Tibial artery (tissue), 4 donors: ENCODE measurements around the gene CLP1.

Source experiments
- DNase-seq, 2 donors: peaks; one replicate each; pipeline ENCODE4 v3.0.0-alpha.2; 2019
- H3K27ac ChIP-seq, 2 donors: fragments of 200-600 bp; sonication (generic) in 1 of 2; 1 replicate in 1 of 2; 2 replicates in 1 of 2; pipeline ENCODE4 v1.5.1; 2018 to 2019; ENCODE audit warnings: mild to moderate bottlenecking in 1 of 2
- H3K27me3 ChIP-seq, 2 donors: fragments of 200-600 bp; sonication (generic) in 1 of 2; one replicate each; pipeline versions ENCODE4 v1.5.1 to v1.6.0; 2016 to 2019
- H3K36me3 ChIP-seq, 3 donors: fragments of 200-600 bp; sonication (generic) in 2 of 3; one replicate each; pipeline ENCODE4 v1.5.1; 2016 to 2019; ENCODE audit warnings: mild to moderate bottlenecking in 2 of 3
- H3K4me1 ChIP-seq, 4 donors: fragments of 200-600 bp; sonication (generic) in 2 of 4; 1 replicate in 3 of 4; 2 replicates in 1 of 4; pipeline ENCODE4 v1.5.1; 2016 to 2019
- H3K4me3 ChIP-seq, 2 donors: fragments of 200-600 bp; sonication (generic) in 1 of 2; 1 replicate in 1 of 2; 2 replicates in 1 of 2; pipeline ENCODE4 v1.5.1; 2018 to 2019; ENCODE audit warnings: mild to moderate bottlenecking in 2 of 2
- H3K9me3 ChIP-seq, 3 donors: fragments of 200-600 bp; sonication (generic) in 1 of 3; one replicate each; pipeline ENCODE4 v1.5.1; 2016 to 2019
- CTCF ChIP-seq, 2 experiments: fragments of 200-600 bp in 1 of 2; fragments of 450-650 bp in 1 of 2; IDR thresholded peaks; one replicate each; pipeline ENCODE4 v1.5.1; 2017 to 2019; ENCODE audit warnings: antibody characterized with exemption in 2 of 2, mild to moderate bottlenecking in 1 of 2, moderate library complexity in 1 of 2
- intact Hi-C: fragments of 100-400 bp; cut with DNase I; formaldehyde crosslinking; loops from one replicate; pipeline ENCODE4 v1.15.0; 2023; ENCODE audit warnings: low total_unique reads

Gene CLP1

GRCh38 chr11:57630171-57630570 lies 27.4 kb upstream of the CLP1 start:
- TF ChIP-seq CTCF (IDR thresholded peaks at IDR 0.05) = no peak
- H3K4me1 ChIP-seq = no peaks in the 10 kb centered on the region
- H3K27me3 ChIP-seq = no peaks in the 10 kb centered on the region
- H3K4me3 ChIP-seq = no peak overlapping the region
- no peaks in the 10 kb centered on the region for H3K9me3 ChIP-seq
- no peaks in the 10 kb centered on the region for H3K36me3 ChIP-seq
- DNase-seq = no peak
- intact Hi-C loops = no loop called here
- no peak overlapping the region for H3K27ac ChIP-seq

GRCh38 chr11:57632116-57632515 lies 25.4 kb upstream of the CLP1 start:
- Histone ChIP-seq H3K9me3 (no peaks in the 10 kb centered on the region), H3K36me3 (no peaks in the 10 kb centered on the region), H3K27me3 (no peaks in the 10 kb centered on the region), H3K4me3 (no peak overlapping the region), H3K4me1 (no peaks in the 10 kb centered on the region), H3K27ac (no peak overlapping the region)
- intact Hi-C loops = no loop called here
- DNase-seq = no peak
- TF ChIP-seq CTCF (IDR thresholded peaks at IDR 0.05) = no peak

GRCh38 chr11:57633394-57634070 lies 24.0 kb upstream of the CLP1 start:
- Histone ChIP-seq H3K4me1 (peaks cover 0 to 8% (median 7%) of the 10 kb centered on the region in 4 donors), H3K27me3 (no peaks in the 10 kb centered on the region), H3K4me3 (no peak overlapping the region), H3K36me3 (no peaks in the 10 kb centered on the region), H3K27ac (no peak overlapping the region), H3K9me3 (no peaks in the 10 kb centered on the region)
- DNase-seq = no peak
- intact Hi-C loops = no loop called here
- no peak for TF ChIP-seq CTCF (IDR thresholded peaks at IDR 0.05)

DNA sequence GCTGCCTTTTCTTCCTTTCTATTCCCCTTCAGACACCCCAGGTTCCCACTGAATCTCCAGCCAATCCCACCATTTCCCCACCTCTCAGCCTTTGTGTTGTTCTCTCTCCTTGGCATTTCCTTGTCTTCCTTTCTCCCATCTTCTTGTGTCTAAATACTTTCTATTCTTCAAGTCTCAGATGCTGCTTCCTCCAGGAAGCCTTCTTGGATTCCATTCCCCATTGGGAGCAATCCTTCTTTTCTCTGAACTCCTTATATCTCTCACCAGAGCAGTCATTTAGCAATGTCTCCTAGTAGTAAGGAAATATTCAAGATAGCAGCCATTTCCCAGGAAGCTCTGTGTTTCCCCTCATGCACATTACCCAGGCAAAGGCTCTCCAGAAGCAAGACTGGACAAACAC lies 23.3 kb upstream of the CLP1 start:
- Histone ChIP-seq H3K27me3 (no peaks in the 10 kb centered on the region), H3K9me3 (no peaks in the 10 kb centered on the region), H3K4me3 (no peak overlapping the region), H3K4me1 (peaks cover 0 to 16% (median 13%) of the 10 kb centered on the region in 4 donors), H3K27ac (no peak overlapping the region), H3K36me3 (no peaks in the 10 kb centered on the region)
- no peak for TF ChIP-seq CTCF (IDR thresholded peaks at IDR 0.05)
- intact Hi-C loops = no loop called here
- no peak for DNase-seq

GRCh38 chr11:57635246-57635645 lies 22.3 kb upstream of the CLP1 start:
- DNase-seq = no peak
- Histone ChIP-seq H3K9me3 (no peaks in the 10 kb centered on the region), H3K27ac (no peak overlapping the region), H3K36me3 (no peaks in the 10 kb centered on the region), H3K4me3 (no peak overlapping the region), H3K4me1 (peaks cover 3 to 23% (median 22%) of the 10 kb centered on the region in 4 donors), H3K27me3 (no peaks in the 10 kb centered on the region)
- intact Hi-C loops = loop anchor here (5.0 kb wide), 1 partner anchor 38 kb away; the partner anchor contains the start of gene SERPING1
- no peak for TF ChIP-seq CTCF (IDR thresholded peaks at IDR 0.05)
